NCI-H69 (cell line): Measurements from ENCODE around the gene CABYR.

ENCODE experiments used
- DNase-seq: peaks from one replicate; lab custom pipeline; 2025; lab: John Stamatoyannopoulos, UW

CABYR gene, protein sequence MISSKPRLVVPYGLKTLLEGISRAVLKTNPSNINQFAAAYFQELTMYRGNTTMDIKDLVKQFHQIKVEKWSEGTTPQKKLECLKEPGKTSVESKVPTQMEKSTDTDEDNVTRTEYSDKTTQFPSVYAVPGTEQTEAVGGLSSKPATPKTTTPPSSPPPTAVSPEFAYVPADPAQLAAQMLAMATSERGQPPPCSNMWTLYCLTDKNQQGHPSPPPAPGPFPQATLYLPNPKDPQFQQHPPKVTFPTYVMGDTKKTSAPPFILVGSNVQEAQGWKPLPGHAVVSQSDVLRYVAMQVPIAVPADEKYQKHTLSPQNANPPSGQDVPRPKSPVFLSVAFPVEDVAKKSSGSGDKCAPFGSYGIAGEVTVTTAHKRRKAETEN

DNA sequence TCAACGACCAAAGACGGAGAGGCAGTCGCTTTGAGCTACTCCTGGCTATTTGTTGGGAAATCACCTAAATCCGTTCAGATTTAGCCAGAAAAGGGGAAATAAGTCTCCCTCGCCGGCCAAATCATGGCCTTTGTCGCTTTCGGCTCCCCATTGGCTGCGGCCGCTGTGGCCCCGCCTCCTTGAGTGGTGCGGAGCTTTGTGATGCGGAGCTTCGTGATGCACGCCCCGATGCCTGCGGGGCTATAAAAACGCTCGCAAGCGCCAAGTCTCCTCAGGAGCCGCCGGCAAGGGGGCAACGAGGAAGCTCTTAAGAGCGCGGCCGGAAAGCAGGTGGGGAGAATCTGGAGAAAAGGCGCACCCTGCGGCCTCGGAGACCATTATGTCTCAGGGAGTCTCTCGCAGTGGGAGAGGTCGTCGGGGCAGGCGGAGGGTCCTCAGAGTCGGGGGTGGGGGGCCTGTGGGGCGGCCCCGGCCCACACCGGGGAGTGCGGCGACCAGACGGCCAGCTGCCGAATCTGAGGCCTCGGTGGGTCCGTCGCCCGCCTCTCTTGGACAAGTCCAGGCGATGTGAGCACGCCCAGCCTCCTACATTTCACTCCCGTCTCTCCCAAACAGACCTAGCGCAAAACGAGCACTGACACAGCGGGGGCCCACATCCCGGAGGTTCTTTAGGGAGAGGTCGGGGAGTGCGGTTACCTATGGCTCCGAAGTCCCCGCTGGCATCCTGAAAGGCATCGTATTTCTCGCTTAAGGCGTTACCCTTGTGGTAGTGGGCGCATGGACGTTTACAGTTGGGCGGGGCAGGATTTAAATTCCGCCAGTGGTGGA is at the start of gene CABYR:
CABYR (plus strand) TSS at position 274 of the 828 bp plus-strand sequence. CDS start 4,053 bp downstream, outside the sequence.
- DNase-seq: peak; percentile 99

DNA sequence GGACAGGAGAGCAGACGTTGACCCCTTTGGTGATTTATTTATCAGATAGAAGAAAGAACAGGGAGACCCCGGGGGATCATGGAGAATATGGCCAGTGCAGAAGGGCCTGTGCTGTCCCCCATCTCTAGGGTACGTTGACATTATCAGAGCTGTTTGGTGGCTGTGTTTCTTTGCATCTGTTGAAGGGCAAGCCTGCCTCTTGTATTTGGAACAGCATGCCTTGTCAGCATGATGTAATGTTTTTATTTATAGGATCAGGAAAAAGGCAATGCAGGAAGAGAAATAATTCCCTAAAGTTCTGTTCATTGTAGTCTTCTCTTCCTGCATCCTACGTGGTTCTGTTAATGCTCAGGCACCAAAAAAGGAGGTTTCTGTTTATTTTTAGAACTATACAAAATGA is 49.8 kb upstream of the CABYR start:
- peak; percentile 38 for DNase-seq

DNA sequence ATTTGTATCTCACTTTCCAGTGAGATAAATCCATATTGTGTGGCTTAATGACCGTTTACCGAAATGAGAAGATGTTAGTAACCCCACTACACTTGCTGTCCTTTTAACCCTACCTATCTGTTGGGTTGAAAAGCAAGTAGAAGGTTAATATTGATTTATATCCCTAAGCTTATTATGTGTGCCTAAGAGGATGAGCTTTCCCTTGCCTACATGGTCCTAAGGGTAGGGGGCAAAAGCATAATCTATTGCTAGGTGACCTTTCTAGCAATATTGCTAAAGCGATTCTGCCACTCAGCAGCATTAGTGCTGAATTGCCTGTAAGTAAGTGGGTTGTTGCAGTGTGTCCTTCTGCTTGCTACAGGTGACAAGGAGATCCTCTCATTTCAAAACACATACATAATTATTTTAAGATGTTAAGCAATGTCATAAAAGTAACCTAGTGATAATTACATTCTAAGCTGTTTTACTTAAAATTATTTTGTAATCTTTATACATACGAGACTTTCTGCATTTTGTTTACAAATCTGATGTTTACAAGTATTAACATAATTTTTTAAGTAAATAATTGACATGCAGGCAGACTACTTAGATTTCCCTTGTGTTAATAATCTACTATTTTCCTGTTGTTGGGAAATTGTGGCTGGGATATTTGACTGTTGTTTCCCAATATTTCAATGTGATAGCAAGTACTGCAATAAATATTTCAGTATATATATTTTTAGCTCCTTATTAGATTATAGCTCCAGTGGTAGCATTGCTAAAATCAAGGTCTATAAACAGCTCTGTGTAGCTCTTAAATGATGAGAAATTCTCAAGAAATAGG is 49.1 kb upstream of the CABYR start:
- DNase-seq: peak; percentile 29

DNA sequence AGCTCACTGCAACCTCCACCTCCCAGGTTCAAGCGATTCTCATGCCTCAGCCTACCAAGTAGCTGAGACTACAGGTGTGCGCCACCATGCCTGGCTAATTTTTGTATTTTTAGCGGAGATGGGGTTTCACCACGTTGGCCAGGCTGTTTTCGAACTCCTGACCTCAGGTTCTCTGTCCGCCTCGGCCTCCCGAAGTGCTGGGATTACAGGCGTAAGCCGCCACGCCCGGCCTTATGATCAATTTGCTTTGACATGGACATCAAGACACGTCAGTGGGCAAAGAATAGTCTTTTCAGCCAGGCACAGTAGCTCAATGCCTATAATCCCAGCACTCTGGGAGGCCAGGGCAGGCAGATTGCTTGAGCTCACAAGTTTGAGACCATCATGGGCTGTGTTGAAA is 48.0 kb upstream of the CABYR start:
- no peak for DNase-seq

DNA sequence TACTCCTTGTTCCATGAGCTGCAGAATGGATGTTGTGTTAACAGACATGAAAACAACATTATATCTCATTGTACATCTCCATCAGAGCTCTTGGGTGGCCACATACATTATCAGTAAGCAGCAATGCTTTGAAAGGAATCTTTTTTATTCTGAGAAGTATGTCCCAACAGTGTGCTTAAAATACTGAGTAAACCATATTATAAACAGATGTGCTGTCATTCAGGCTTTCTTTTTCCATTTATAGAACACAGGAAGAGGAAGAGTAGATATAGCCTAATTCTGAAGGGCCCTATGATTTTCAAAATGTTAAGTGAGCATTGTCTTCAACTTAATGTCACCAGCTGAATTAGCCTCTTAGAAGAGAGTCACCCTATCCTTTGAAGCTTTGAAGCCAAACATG is 44.3 kb upstream of the CABYR start:
- DNase-seq: no peak

DNA sequence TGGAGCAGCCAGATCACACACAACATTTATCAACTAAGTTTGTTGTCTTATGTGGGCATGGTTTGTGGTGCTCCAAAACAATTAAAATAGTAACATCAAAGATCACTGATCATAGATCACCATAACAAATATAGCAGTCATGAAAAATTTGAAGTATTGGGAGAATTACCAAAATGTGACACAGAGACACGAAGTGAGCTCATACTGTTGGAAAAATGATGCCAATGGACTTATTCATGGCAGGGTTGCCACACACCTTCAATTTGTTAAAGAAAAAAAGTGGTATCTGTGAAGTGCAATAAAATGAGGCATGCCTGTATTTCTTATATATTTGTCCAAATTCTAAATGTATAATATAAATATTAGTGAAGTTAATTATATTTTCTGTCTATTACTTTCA is 42.9 kb upstream of the CABYR start:
- DNase-seq: no peak

DNA sequence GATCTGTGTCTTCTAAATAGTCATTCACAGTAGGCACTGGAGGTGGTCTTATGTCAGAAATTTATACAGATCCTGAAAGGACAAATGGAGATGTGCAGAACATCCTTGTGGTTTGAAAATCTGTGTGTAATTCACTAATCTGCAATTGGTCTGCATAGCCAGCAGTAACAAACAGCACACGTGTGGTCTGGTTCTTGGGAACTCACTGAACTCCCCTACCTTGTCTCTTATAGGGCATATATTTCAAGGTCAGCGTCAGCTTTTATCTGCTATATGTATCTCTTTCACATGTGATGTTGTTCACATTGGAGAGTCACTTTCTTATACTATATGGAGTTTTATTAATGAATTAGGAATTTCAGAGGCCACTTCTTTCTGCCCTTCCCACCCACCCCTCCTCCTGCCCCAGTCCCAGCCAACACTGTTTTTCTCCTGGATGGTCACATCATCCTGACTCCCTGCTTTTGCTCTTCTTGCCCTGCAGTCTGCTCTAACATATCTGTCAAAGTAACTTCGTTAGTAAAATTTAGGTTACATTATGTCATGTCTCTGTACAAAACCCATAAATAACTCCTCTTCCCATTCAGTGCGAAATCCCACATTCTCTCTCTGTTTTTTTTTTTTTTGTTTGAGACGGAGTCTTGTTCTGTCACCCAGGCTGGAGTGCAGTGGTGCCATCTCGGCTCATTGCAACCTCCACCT is 35.4 kb upstream of the CABYR start:
- DNase-seq: no peak

DNA sequence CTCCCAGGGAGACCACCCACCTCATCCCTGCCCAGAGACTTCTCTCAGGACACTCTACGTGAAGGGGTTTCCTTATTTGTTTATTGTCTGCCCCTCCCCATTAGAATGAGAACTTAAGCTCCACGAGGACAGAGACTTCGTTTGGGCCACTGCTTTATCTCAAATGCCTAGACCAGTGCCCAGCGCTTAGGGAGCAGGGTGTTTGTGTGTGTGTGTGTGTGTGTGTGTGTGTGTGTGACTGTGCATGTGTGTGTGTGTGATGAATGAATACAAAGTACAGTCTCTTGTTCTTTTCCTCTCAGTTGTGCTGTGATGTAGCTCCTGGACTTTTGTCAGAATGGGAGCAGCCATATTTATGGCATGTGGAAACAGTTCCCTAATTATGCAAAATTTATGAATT is 34.4 kb upstream of the CABYR start:
- no peak for DNase-seq

DNA sequence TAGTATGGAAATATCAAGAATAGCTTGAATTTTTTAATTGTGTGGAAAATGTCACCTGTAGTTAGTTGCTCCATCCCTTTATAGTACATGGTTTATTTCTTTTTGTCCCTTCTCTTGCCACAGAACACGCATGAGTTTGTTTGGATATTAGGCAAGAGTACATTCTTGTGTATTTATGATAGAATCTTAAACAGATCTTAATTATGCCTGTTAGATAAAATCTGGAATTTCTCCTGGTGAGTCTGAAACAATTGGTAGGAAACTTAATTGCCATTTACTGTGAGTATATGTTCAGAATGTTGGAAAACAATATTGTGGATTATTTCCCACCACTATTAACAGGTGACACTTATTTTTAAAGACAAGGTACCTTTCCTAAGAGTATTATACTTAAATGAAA is 30.2 kb upstream of the CABYR start:
- DNase-seq: no peak

DNA sequence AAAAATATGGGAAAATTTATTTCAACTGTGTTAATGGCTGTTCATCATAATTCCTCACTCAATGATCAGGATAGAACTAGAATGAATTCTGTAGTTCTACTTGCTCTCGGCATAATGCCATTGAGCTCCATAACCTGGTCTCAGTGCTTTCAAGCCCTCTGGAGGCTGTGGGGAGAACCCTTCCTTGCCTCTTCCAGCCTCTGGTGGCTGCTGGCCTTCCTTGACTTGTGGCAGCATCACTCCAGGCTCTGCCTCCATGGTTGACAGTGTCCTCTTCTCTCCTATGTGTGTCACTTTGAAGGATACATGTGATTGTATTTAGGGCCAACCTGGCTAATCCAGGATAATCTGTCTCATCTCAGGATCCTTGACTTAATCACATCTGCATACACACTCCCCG is 26.9 kb upstream of the CABYR start:
- DNase-seq: peak; percentile 39

DNA sequence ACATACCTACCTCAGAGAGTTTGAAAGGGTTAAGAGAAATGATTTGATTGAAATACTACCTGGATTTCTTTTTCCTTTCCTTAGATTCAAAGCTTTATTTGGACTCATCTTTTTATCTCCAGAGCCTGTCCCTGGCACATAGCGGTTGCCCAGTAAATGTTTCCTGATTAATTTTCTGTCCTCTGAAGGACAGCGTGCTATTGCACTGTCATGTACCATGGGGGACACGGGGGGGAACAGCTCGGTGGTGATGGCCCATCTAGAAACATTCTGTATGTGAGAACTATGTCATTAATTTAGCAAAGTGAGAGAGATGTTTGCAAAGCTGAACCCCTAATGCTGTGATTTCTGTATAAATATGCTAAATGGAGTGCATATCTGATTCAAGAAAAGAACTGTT is 26.4 kb upstream of the CABYR start:
- no peak for DNase-seq

DNA sequence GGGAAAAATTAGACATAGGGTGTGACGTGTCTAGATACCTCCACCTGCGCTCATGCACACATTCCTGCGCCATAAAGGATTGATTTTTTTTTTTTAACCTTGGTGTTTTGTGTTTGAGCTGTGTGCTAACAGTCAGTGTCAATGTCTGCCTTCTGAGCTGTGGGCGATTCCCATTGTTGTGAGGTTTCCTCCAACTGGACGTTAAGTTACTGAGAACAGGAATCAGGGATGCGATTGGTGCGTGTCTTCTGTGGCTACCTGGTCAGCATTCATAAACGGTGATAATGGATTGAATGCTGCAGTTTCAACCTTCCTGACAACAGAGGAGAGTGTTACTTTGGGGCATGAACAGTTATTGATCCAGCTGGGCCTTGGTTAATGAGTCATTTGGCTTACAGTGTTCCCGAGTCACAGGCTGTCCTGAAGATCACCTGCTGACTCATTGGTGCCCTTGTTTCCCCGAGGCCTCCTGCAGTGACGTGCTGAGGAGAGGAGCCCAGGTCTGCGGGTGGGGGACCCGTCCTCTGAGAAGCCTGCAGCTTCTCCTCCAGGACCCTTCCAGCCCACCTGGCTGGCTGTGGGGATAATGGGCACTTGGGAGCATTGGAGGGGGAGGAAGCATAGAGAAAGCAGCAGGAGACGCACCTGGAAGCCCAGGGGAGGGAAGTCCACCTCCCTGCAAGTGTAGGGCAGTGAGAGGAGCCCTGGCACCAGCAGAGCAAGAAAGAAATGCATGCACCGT is 25.8 kb upstream of the CABYR start:
- DNase-seq: peak; percentile 84

DNA sequence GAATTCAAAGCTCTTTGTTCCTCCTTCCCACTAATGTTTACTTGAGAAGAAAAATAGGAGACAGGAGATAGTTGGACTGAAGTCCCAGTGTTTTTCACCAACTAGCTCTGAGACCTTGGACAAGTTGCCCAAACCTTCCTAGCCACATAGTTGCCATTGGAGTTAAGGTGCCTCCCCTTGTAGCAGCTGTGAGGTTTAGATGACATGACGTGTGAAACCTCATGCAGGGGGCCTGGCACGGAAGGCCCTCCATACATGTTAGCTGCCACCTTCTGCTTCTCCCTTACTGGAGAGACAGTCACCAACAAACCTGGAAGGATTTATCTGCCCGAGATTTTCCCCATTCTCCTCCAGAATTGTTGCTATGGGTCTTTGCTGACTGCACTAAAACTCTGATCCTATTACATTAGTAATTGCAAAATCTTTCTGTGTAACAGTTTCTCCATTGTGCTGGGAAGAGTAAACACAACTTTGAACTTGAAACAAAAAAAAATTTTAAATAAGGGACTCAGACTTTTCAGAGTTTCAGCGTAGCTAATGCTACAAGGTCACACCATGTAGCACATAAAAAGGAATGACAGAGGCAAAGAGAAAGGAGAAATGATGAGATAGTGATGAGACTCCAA is 23.8 kb upstream of the CABYR start:
- DNase-seq: no peak

DNA sequence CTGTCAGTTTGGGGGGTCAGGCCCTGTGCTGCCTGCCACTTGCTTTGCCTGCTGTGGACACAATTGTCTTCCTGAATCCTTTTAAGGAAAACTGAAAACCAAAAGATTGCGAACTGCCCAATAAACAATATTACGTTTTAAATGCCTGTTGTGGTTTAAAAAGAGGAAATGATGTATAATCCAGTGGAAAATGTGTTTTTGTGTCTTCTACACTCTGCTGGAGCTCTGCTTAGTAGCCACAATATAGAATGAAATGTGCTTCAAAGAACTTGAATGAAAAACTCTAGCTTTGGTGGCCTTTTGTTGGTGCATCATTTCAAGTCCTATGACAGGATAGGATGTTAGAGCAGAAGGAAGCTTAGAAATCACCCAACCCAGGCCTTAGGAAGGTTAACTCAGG is 23.2 kb upstream of the CABYR start:
- no peak for DNase-seq

DNA sequence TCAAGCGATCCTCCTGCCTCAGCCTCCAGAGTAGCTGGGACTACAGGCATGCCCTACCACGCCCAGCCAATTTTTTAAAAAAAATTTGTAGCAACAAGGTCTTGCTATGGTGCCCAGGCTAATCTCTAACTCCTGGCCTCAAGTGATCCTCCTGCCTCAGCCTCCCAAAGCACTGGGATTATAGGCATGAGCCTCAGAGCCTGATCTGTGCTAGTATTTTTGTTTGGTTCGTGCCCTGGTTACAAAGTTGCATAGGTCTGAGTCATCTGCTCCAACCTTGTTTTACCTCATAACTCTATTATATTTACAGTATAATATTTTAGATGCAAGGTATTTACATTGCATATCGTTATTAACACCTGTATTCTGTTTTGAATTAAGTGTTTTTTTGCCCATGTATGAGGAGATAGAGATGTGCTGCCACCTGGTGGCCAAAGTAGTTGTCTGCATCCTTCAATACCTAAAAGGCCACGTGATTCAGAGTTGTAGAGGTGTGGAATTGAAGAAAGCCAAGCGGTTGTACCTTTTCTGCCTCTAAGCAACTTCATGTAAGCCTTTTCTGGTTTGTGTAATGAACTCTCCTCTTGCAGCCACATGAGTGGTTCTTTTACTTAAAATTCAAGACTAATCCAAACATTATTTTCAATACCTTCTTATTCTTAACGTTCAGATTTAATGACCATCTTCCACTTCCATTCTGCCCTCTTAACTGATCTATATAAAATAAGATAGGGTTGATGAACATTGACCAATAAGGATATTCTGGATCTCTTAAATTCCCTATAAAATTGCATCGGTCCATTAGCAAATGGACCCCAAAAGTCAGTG is 19.9 kb upstream of the CABYR start:
- peak; percentile 89 for DNase-seq

DNA sequence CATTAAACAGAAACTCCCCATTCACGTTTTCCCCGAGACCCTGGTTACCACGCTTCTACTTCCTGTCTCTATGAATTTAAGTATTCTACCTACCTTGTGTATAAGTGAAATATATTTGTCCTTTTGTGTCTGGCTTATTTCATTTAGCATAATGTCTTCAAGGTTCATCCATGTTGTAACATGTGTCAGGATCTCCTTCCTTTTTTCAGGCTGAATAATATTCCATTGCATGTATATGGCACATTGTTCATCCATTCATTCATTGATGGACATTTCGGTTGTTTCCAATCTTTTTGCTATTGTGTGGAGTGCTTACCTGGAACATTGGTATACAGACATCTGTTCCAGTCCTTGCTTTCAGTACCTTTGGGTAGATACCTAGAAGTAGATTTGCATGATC is 18.2 kb upstream of the CABYR start:
- no peak for DNase-seq

DNA sequence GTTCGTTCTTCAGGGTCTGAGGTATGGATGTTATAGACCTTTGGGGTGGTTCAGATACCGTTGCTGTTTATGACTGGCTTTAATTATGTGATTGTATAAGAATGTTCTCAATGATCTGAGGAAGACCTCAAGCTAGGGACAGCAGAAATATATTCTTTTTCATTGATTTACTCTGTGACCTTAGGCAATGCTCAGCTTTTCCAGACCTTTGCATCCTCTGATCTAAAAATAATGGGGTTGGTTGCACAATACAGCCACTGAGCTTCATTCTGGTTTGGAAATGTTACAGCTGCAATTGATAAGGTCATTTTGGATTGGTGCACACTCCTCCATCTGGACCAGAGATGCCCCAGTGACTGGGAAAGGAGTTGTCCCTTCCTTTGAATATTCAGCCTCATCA is 17.2 kb upstream of the CABYR start:
- no peak for DNase-seq

DNA sequence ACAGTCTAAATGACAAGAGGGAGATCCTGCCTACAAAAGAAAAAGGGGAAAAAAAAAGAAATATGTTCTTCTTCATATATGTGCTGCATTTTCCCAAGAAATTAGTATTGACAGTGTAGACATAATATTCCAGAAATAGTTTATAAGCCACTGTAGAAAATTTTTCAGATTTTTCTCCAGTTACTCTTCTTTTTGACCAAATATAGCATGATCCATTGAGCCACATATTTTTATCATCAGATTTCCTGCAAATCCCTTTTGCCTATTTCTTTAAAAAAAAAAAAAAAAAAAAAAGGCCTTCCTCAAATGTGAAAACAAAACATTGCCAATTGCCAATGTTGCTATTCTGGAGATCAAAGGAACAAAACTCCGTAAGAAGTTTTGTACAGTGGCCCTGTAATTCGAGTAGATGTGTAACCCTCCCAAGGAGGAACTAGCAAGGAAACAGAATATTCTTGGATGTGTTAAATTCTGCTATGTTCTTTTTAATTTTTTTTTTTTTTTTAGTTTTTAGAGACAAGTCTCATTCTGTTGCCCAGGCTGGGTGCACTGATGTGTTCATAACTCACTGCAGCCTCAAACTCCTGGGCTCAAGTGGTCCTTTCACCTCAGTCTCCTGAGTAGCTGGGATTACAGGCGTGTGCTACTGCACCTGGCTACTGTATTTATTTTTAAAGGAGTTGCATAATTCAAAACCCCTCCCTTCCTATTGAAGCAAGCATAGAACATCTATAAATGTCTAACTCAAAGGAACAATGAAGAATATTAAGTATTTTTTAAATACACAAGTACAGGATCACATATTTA is 12.5 kb upstream of the CABYR start:
- peak; percentile 24 for DNase-seq

DNA sequence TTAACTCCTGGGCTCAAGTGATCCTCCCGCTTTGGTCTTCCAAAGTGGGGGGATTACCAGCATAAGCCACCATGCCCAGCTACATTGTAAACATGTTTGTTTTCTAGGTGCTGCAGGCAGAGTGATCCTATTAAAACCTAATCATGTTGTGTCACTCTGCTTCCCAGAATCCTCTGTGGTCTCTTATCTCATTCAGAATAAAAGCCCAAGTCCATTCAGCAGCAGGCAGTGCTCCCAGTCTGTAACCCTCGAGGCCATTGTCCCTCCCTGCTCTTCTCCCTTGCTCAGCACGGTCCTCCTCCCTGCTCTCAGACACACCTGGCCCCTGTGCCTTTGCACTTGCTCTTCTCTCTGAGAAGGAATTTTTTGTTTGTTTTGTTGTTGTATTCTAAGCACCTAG is 11.1 kb upstream of the CABYR start:
- no peak for DNase-seq
